Natural killer cell (primary cell): ENCODE results near the gene C14orf132. TPM values are rescaled to one million over a fixed set of nuclear protein-coding genes. Genes with fewer than 3 reads are reported as not detected.

ENCODE experiments used
- ATAC-seq, 3 donors: fragments of 150-1000 bp in 2 of 3; fragments of 200-7000 bp in 1 of 3; cut with Tn5 transposase; 1 replicate in 1 of 3; 2 replicates in 2 of 3; pipeline ENCODE4 v1.10.0; 2021; ENCODE audit warnings: mild to moderate bottlenecking in 2 of 3, moderate library complexity in 2 of 3
- DNase-seq, 2 donors: peaks; one replicate each; pipeline versions ENCODE4 v3.0.0 to v3.0.0-alpha.2; 2013 to 2021; ENCODE audit warnings: mixed read lengths in 1 of 2
- H3K27ac ChIP-seq: one replicate; pipeline ENCODE4 v1.5.1; 2013; ENCODE audit warnings: mild to moderate bottlenecking, low read length
- H3K27me3 ChIP-seq: one replicate; pipeline ENCODE4 v1.6.1; 2013; ENCODE audit warnings: low read length; ENCODE audit not compliant: control insufficient read depth, insufficient read depth
- H3K36me3 ChIP-seq: one replicate; pipeline ENCODE4 v1.6.1; 2013; ENCODE audit warnings: low read length; ENCODE audit not compliant: control insufficient read depth, insufficient read depth
- H3K4me1 ChIP-seq: one replicate; pipeline ENCODE4 v1.6.1; 2013; ENCODE audit warnings: low read length; ENCODE audit not compliant: control insufficient read depth, insufficient read depth
- H3K4me3 ChIP-seq: one replicate; pipeline ENCODE4 v1.5.1; 2013; ENCODE audit warnings: low read length
- H3K9me3 ChIP-seq: one replicate; pipeline ENCODE4 v1.6.1; 2013; ENCODE audit warnings: low read length; ENCODE audit not compliant: control insufficient read depth, insufficient read depth
- H3K27ac Mint-ChIP-seq, 2 donors: one replicate each; pipeline ENCODE4 v1.8.0; 2022; ENCODE audit warnings: mild to moderate bottlenecking in 2 of 2, mixed read lengths in 2 of 2, moderate library complexity in 1 of 2
- H3K27me3 Mint-ChIP-seq, 2 donors: one replicate each; pipeline ENCODE4 v1.8.0; 2022; ENCODE audit warnings: low read depth in 2 of 2, mixed read lengths in 2 of 2
- H3K36me3 Mint-ChIP-seq: one replicate; pipeline ENCODE4 v1.8.0; 2022; ENCODE audit warnings: mixed read lengths
- H3K4me1 Mint-ChIP-seq, 2 donors: one replicate each; pipeline ENCODE4 v1.8.0; 2022; ENCODE audit warnings: mixed read lengths in 2 of 2
- H3K4me3 Mint-ChIP-seq: one replicate; pipeline ENCODE4 v1.8.0; 2022; ENCODE audit warnings: mild to moderate bottlenecking, moderate library complexity, mixed read lengths
- H3K9me3 Mint-ChIP-seq, 2 donors: one replicate each; pipeline ENCODE4 v1.8.0; 2022; ENCODE audit warnings: mixed read lengths in 2 of 2
- WGBS: methylation state at CpG from one replicate; pipeline ENCODE4 v1.1.7; 2013; ENCODE audit warnings: missing lambda C conversion rate; ENCODE audit not compliant: insufficient coverage; 5-methylcytosine and 5-hydroxymethylcytosine counted together
- intact Hi-C: fragments of 100-400 bp; cut with micrococcal nuclease; formaldehyde crosslinking; loops from one replicate; pipeline ENCODE4 v1.14.2; 2022
- total RNA-seq, 4 donors: library from RNA; stranded (reverse); fragments of 120-200 nt in 1 of 4; gene quantifications; one replicate each; pipeline versions ENCODE4 v1.2.3 to v1.2.4, GENCODE V29; 2013 to 2022
- TF ChIP-seq, protein P1 (sequence below): fragments of 200-600 bp; IDR thresholded peaks from one replicate; pipeline ENCODE4 v1.8.0; 2022; ENCODE audit warnings: antibody characterized with exemption

The C14orf132 gene
- total RNA-seq, 3 donors from 2014 or later (not counting 1 experiment from before 2014, with no cell fraction given): 0.07 to 0.23 TPM; not detected in 1

DNA sequence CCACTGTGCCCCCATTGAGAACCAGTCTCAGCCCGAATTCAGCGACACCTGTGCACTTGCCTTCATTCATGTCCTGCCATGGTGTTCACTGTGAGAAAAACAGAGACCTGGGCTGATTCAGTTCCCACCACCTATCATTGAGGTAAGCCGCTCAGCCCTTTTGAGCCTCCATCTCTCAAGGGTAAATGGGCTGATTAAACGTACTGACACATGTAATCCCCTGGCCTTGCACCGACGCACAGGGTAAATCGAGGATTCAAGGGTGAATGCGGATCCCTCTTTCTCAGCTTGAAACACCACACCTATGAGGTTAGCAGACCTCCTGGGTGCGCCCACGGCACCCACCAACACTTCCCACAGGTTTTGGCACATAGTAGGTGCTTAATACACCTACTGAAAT lies 69.7 kb downstream of the C14orf132 start:
- Mint-ChIP-seq H3K27me3 (peaks cover 0 to 23% of the 10 kb centered on the region in 2 donors), H3K4me1 (no peaks in the 10 kb centered on the region), H3K9me3 (no peaks in the 10 kb centered on the region), H3K36me3 (no peaks in the 10 kb centered on the region), H3K4me3 (no peak overlapping the region), H3K27ac (no peak overlapping the region)
- TF ChIP-seq, protein P1, sequence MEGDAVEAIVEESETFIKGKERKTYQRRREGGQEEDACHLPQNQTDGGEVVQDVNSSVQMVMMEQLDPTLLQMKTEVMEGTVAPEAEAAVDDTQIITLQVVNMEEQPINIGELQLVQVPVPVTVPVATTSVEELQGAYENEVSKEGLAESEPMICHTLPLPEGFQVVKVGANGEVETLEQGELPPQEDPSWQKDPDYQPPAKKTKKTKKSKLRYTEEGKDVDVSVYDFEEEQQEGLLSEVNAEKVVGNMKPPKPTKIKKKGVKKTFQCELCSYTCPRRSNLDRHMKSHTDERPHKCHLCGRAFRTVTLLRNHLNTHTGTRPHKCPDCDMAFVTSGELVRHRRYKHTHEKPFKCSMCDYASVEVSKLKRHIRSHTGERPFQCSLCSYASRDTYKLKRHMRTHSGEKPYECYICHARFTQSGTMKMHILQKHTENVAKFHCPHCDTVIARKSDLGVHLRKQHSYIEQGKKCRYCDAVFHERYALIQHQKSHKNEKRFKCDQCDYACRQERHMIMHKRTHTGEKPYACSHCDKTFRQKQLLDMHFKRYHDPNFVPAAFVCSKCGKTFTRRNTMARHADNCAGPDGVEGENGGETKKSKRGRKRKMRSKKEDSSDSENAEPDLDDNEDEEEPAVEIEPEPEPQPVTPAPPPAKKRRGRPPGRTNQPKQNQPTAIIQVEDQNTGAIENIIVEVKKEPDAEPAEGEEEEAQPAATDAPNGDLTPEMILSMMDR: no peak
- DNase-seq (no peak), ATAC-seq (no peak)
- intact Hi-C loops: loop anchor here (10.0 kb wide), 1 partner anchor 316 kb away; no protein-coding TSS in a partner anchor
- H3K9me3 ChIP-seq: no peaks in the 10 kb centered on the region
- no peaks in the 10 kb centered on the region for H3K27me3 ChIP-seq
- no peaks in the 10 kb centered on the region for H3K4me1 ChIP-seq
- 94% methylated on average over 8 of the region's 10 CpGs for WGBS
- no peaks in the 10 kb centered on the region for H3K36me3 ChIP-seq
- H3K4me3 ChIP-seq: no peak overlapping the region
- no peak overlapping the region for H3K27ac ChIP-seq

DNA sequence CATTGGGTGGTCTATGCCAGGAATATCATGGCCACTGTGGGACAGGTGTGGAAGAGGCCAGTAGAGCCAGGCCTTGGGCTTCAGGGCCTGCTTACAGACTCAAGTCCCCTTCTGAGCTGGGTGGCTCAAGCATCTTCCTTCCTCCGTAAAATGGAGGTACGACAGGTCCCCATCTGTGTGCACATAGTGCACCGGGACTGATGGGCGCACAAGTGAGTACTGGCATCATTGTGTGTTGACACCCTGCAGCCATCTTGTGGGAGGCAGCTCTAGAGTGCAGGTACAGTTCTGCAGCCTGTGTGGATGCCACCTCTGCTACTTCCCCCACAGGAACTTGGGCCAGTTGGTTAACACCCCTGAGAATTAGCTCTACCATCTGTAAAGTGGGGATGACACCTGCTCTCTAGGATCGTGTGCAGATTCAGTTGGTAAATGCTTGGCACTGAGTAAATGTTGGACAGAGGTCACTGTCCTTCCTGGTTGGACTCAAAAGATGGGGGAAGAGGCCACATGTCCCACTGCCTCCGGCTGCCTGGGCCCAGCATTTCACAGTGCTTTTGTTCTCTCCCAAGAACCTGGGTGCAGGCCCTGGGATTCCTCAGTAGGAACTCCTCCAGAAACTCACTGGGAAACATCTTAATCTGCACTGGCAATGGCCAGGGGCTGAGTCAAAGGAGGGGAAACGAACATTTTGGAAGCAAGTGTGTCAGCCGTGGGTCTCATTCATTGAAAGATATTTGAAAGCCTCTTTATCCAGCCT lies 70.6 kb downstream of the C14orf132 start:
- H3K27me3 ChIP-seq: no peaks in the 10 kb centered on the region
- H3K4me1 ChIP-seq: no peaks in the 10 kb centered on the region
- ATAC-seq (no peak), DNase-seq (no peak)
- intact Hi-C loops: loop anchor here (10.0 kb wide), 1 partner anchor 315 kb away; no protein-coding TSS in a partner anchor
- 91% methylated on average over 8 of the region's 8 CpGs for WGBS
- TF ChIP-seq, protein P1: no peak
- no peak overlapping the region for H3K27ac ChIP-seq
- Mint-ChIP-seq H3K27me3 (peaks cover 3 to 32% of the 10 kb centered on the region in 2 donors), H3K4me3 (no peak overlapping the region), H3K4me1 (no peaks in the 10 kb centered on the region), H3K27ac (no peak overlapping the region), H3K9me3 (no peaks in the 10 kb centered on the region), H3K36me3 (peaks cover 5% of the 10 kb centered on the region)
- no peaks in the 10 kb centered on the region for H3K36me3 ChIP-seq
- no peak overlapping the region for H3K4me3 ChIP-seq
- H3K9me3 ChIP-seq: no peaks in the 10 kb centered on the region

DNA sequence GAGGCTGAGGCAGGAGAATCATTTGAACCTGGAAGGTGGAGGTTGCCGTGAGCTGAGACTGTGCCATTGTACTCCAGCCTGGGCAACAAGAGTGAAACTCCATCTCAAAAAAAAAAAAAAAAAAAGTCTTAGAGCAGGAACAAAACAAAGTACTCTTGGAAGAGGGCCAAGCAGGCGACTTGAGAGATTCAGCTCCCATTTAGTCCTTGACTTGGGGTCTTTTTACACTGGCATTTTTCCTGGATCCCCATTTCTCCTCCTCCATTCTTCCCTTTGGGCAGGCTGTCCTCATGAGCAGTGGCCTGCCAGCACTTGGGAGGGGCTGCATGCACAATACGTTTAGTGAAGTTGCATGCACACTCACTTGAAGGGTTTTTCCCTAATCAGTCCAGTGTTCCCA lies 72.9 kb downstream of the C14orf132 start:
- TF ChIP-seq, protein P1: no peak
- DNase-seq: no peak
- H3K27ac ChIP-seq: no peak overlapping the region
- H3K27me3 ChIP-seq: no peaks in the 10 kb centered on the region
- WGBS: 73% methylated on average over 3 of the region's 3 CpGs
- H3K9me3 ChIP-seq: no peaks in the 10 kb centered on the region
- ATAC-seq: no peak
- H3K36me3 ChIP-seq: no peaks in the 10 kb centered on the region
- no peak overlapping the region for H3K4me3 Mint-ChIP-seq
- peaks cover 5% of the 10 kb centered on the region for H3K36me3 Mint-ChIP-seq
- intact Hi-C loops: no loop called here
- no peaks in the 10 kb centered on the region for H3K4me1 ChIP-seq
- H3K9me3 Mint-ChIP-seq: no peaks in the 10 kb centered on the region
- H3K4me1 Mint-ChIP-seq: no peaks in the 10 kb centered on the region
- H3K27ac Mint-ChIP-seq: no peak overlapping the region
- H3K27me3 Mint-ChIP-seq: peaks cover 6 to 43% of the 10 kb centered on the region in 2 donors
- H3K4me3 ChIP-seq: no peak overlapping the region

DNA sequence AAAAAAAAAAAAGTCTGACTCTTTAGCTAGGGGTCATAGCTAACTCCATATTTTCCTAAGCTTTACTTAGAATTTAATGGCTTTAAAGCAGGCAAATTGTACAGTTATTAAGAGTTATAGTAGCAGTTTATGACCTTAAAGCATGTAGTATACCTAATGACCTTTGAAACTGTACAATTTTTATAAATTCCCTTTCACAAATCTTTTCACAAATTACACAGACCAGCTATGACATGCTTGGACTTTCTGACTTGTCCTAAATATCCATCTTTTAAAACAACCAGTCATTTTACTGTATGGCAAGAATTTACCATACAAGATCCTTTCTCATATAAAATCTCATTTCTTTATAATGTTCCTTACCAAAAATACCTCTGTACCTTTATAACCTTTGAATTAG lies 74.8 kb downstream of the C14orf132 start:
- intact Hi-C loops: no loop called here
- Histone ChIP-seq H3K4me3 (no peak overlapping the region), H3K27me3 (no peaks in the 10 kb centered on the region), H3K36me3 (no peaks in the 10 kb centered on the region), H3K9me3 (no peaks in the 10 kb centered on the region), H3K27ac (no peak overlapping the region), H3K4me1 (no peaks in the 10 kb centered on the region)
- Mint-ChIP-seq H3K9me3 (no peaks in the 10 kb centered on the region), H3K27me3 (peaks cover 7 to 31% of the 10 kb centered on the region in 2 donors), H3K4me1 (no peaks in the 10 kb centered on the region), H3K36me3 (peaks cover 5% of the 10 kb centered on the region), H3K4me3 (no peak overlapping the region), H3K27ac (no peak overlapping the region)
- TF ChIP-seq, protein P1: no peak
- ATAC-seq (no peak), DNase-seq (no peak)
